NT2/D1 (cell line): Measurements from ENCODE around the gene SSTR3.

ENCODE experiments used
- DNase-seq: peaks from one replicate; pipeline ENCODE4 v3.0.0-alpha.2; 2011; ENCODE audit warnings: low read depth, low spot score
- H3K27me3 ChIP-seq: 2 replicates; pipeline ENCODE4 v1.6.0; 2011; ENCODE audit warnings: mild to moderate bottlenecking; ENCODE audit not compliant: insufficient read length, insufficient read depth
- H3K36me3 ChIP-seq: 2 replicates; pipeline ENCODE4 v1.6.1; 2011; ENCODE audit warnings: mild to moderate bottlenecking, low read length, mixed read lengths; ENCODE audit not compliant: insufficient read depth, insufficient read length
- H3K4me1 ChIP-seq: 2 replicates; pipeline ENCODE4 v1.5.1; 2011; ENCODE audit not compliant: insufficient read depth, insufficient read length
- H3K4me3 ChIP-seq: 2 replicates; pipeline ENCODE4 v1.5.1; 2011; ENCODE audit warnings: low read depth; ENCODE audit not compliant: insufficient read length
- H3K9ac ChIP-seq: 2 replicates; pipeline ENCODE4 v1.6.0; 2011; ENCODE audit warnings: low read depth; ENCODE audit not compliant: insufficient read length
- H3K9me3 ChIP-seq: 2 replicates; pipeline ENCODE4 v1.5.1; 2011; ENCODE audit warnings: mild to moderate bottlenecking, low read length; ENCODE audit not compliant: insufficient read depth
- SUZ12 ChIP-seq: IDR thresholded peaks from 2 replicates; pipeline ENCODE4 v1.6.1; 2011; ENCODE audit not compliant: insufficient read length, insufficient read depth; ENCODE audit errors: extremely low read depth
- YY1 ChIP-seq: IDR thresholded peaks from 2 replicates; pipeline ENCODE4 v1.6.1; 2011; ENCODE audit not compliant: insufficient read length, insufficient read depth
- ZNF274 ChIP-seq: IDR thresholded peaks from 2 replicates; pipeline ENCODE4 v1.6.1; 2011; ENCODE audit warnings: mild to moderate bottlenecking, low read depth, low read length

SSTR3 gene

GRCh38 chr22:37223965-37224551 is 11.8 kb upstream of the SSTR3 start:
- TF ChIP-seq YY1 (no peak), ZNF274 (no peak), SUZ12 (no peak)
- Histone ChIP-seq H3K9ac (no peak overlapping the region), H3K4me1 (peaks cover 6% of the 10 kb centered on the region), H3K9me3 (no peaks in the 10 kb centered on the region; the same call in 1 of the 2 replicates), H3K4me3 (no peak overlapping the region), H3K36me3 (peaks cover 6% of the 10 kb centered on the region), H3K27me3 (no peaks in the 10 kb centered on the region)
- no peak for DNase-seq

GRCh38 chr22:37222440-37222971 is 10.2 kb upstream of the SSTR3 start:
- no peaks in the 10 kb centered on the region; the same call in 1 of the 2 replicates for H3K9me3 ChIP-seq
- H3K36me3 ChIP-seq, result peaks cover 6% of the 10 kb centered on the region
- TF ChIP-seq ZNF274, result no peak
- TF ChIP-seq SUZ12, result no peak
- no peak overlapping the region for H3K4me3 ChIP-seq
- no peaks in the 10 kb centered on the region for H3K27me3 ChIP-seq
- no peaks in the 10 kb centered on the region for H3K4me1 ChIP-seq
- no peak for DNase-seq
- no peak overlapping the region for H3K9ac ChIP-seq

GRCh38 chr22:37221424-37222333 is 9.4 kb upstream of the SSTR3 start:
- TF ChIP-seq ZNF274, result no peak
- no peak for TF ChIP-seq YY1
- TF ChIP-seq SUZ12, result no peak
- Histone ChIP-seq H3K27me3 (no peaks in the 10 kb centered on the region), H3K4me3 (no peak overlapping the region), H3K36me3 (peaks cover 6% of the 10 kb centered on the region), H3K9me3 (no peaks in the 10 kb centered on the region; the same call in 1 of the 2 replicates), H3K4me1 (no peaks in the 10 kb centered on the region), H3K9ac (no peak overlapping the region)
- no peak for DNase-seq

GRCh38 chr22:37220543-37220981 is 8.3 kb upstream of the SSTR3 start:
- Histone ChIP-seq H3K27me3 (no peaks in the 10 kb centered on the region), H3K4me3 (no peak overlapping the region), H3K9ac (no peak overlapping the region), H3K9me3 (no peaks in the 10 kb centered on the region; the same call in 1 of the 2 replicates), H3K36me3 (peaks cover 4% of the 10 kb centered on the region), H3K4me1 (no peaks in the 10 kb centered on the region)
- DNase-seq, result no peak
- peak; percentile 17; the same call in 1 of the 2 replicates for TF ChIP-seq ZNF274
- TF ChIP-seq YY1, result no peak
- TF ChIP-seq SUZ12, result no peak

- H3K4me3 ChIP-seq, result no peak overlapping the region
- TF ChIP-seq YY1, result no peak
- TF ChIP-seq ZNF274, result no peak
- TF ChIP-seq SUZ12, result no peak
- H3K27me3 ChIP-seq, result no peaks in the 10 kb centered on the region
- H3K36me3 ChIP-seq, result no peaks in the 10 kb centered on the region
- no peaks in the 10 kb centered on the region; the same call in 1 of the 2 replicates for H3K9me3 ChIP-seq
- H3K4me1 ChIP-seq, result no peaks in the 10 kb centered on the region
- no peak overlapping the region for H3K9ac ChIP-seq
- DNase-seq, result no peak
Measured at GRCh38 chr22:37219533-37219932, 7.3 kb upstream of the SSTR3 start.

GRCh38 chr22:37218771-37219411 is 6.6 kb upstream of the SSTR3 start:
- Histone ChIP-seq H3K36me3 (no peaks in the 10 kb centered on the region), H3K4me3 (no peak overlapping the region), H3K9me3 (no peaks in the 10 kb centered on the region; the same call in 1 of the 2 replicates), H3K9ac (no peak overlapping the region), H3K4me1 (no peaks in the 10 kb centered on the region), H3K27me3 (no peaks in the 10 kb centered on the region)
- TF ChIP-seq YY1, result no peak
- TF ChIP-seq SUZ12, result no peak
- TF ChIP-seq ZNF274, result no peak
- no peak for DNase-seq

GRCh38 chr22:37218399-37218770 is 6.1 kb upstream of the SSTR3 start:
- H3K36me3 ChIP-seq, result no peaks in the 10 kb centered on the region
- DNase-seq, result no peak
- no peak overlapping the region for H3K9ac ChIP-seq
- H3K9me3 ChIP-seq, result no peaks in the 10 kb centered on the region; the same call in 1 of the 2 replicates
- no peak overlapping the region for H3K4me3 ChIP-seq
- no peaks in the 10 kb centered on the region for H3K4me1 ChIP-seq
- H3K27me3 ChIP-seq, result no peaks in the 10 kb centered on the region
- TF ChIP-seq SUZ12 (no peak), ZNF274 (no peak), YY1 (no peak)
